ENCODE results near the gene GABRB3.

DNA sequence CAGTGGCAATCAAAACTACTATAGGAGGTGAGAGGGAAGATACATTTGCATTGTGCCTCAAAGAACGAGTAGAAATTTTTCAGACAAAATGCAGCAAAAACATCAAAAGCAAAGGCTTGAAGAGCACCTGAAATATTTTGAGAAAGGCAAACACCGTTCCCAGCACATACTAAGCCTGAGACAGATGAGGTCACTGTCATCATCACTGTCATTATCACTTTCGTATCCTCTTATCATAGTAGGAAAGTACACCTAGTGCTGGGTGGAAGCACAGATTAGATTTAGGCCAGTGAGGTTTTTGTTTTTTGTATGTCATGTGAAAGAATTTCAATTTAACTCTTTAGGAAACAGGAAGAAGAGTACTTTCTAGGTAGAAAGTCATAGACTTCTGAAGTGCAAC, 222.0 kb downstream of the GABRB3 start:
- TF ChIP-seq REPIN1 (tag by site-specific recombination; IDR thresholded peaks at IDR 0.05; ENCODE audit: low read depth) (no peak), YY1 (tag by site-specific recombination; IDR thresholded peaks at IDR 0.05) (no peak), RBAK (tag by site-specific recombination; IDR thresholded peaks at IDR 0.05) (no peak)

All from HEK293 (cell line).